ENCODE data around the gene CERK. TPM values are rescaled to one million over a fixed set of nuclear protein-coding genes. Genes with fewer than 3 reads are reported as not detected.

The CERK gene
- total and polyA plus RNA-seq, 2 of the 13 experiments (the other 11 are each of a cell fraction or from before 2014, with no cell fraction given): 40.3 to 41.9 TPM

GRCh38 chr22:46672731-46673130 is 65.3 kb downstream of the CERK start:
- ChIA-PET POLR2A (no interaction called here), CTCF (ENCODE audit: low intra/inter-chr PET ratio, low total read pairs) (no interaction called here)
- H3K4me1 ChIP-seq (ENCODE audit: insufficient read depth, low read length): no peaks in the 10 kb centered on the region
- no peak overlapping the region for H3K9ac ChIP-seq (ENCODE audit: insufficient read depth, low read depth, low read length)
- no peaks in the 10 kb centered on the region for H3K9me3 ChIP-seq (ENCODE audit: low read length)
- intact Hi-C loops (cut with micrococcal nuclease; ENCODE audit: unreplicated experiment): no loop called here
- H3K4me3 ChIP-seq (replicated peaks in 1 of 3; ENCODE audit: insufficient read depth in 1 of 3, low read depth in 2 of 3, low read length in 3 of 3): no peak overlapping the region
- ATAC-seq: no peak
- in situ Hi-C loops (cut with HindIII; ENCODE audit: extremely low pct_ligation_motif_present, low pct_unique_long_range_greater_than_20kb): loop anchor here (25.0 kb wide), 1 partner anchor 110 kb away; no protein-coding TSS in a partner anchor
- no peak overlapping the region for H3K27ac ChIP-seq (ENCODE audit: extremely low read length, insufficient read depth, low read length)
- no peak overlapping the region for H3K4me2 ChIP-seq (ENCODE audit: low read depth, low read length)
- DNase-seq (ENCODE audit: low spot score): no peak
- TF ChIP-seq CC2D1A (CRISPR knock-in tag; IDR thresholded peaks at IDR 0.05) (no peak), FOXM1 (CRISPR knock-in tag; IDR thresholded peaks at IDR 0.05) (no peak), HOXA7 (CRISPR knock-in tag; IDR thresholded peaks at IDR 0.05) (no peak), ZSCAN30 (CRISPR knock-in tag; IDR thresholded peaks at IDR 0.05) (no peak), ZNF274 (CRISPR knock-in tag; IDR thresholded peaks at IDR 0.05) (no peak), PRDM15 (CRISPR knock-in tag; IDR thresholded peaks at IDR 0.05) (no peak), DR1 (CRISPR knock-in tag; IDR thresholded peaks at IDR 0.05) (no peak), ZMYM2 (CRISPR knock-in tag; IDR thresholded peaks at IDR 0.05) (no peak), HES4 (CRISPR knock-in tag; IDR thresholded peaks at IDR 0.05; ENCODE audit: borderline replicate concordance) (no peak), RBAK (CRISPR knock-in tag; IDR thresholded peaks at IDR 0.05) (no peak), TCF12 (IDR thresholded peaks at IDR 0.05) (no peak), TCF12 (CRISPR knock-in tag; IDR thresholded peaks at IDR 0.05) (no peak)
- TF ChIP-seq, protein P1, sequence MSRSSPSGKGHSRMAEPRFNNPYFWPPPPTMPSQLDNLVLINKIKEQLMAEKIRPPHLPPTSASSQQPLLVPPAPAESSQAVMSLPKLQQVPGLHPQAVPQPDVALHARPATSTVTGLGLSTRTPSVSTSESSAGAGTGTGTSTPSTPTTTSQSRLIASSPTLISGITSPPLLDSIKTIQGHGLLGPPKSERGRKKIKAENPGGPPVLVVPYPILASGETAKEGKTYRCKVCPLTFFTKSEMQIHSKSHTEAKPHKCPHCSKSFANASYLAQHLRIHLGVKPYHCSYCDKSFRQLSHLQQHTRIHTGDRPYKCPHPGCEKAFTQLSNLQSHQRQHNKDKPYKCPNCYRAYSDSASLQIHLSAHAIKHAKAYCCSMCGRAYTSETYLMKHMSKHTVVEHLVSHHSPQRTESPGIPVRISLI (CRISPR knock-in tag; IDR thresholded peaks at IDR 0.05; ENCODE audit: borderline replicate concordance): no peak
- TF ChIP-seq, protein P2, sequence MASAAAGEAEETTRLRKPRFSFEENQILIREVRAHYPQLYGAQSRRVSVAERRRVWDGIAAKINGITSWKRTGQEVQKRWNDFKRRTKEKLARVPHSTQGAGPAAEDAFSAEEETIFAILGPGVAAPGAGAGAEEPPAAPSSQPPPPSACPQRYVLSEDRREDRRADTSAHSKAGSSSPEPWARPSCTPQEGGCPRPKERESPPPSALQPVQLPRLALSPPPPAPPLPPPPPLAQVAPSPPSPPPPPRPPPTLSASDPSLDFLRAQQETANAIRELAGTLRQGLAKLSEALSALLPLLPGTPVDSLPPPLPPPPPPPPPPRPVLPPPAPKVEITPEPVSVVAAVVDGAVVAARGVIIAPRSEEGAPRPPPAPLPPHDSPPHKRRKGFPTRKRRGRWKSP (CRISPR knock-in tag; IDR thresholded peaks at IDR 0.05): no peak
- peaks cover 2% of the 10 kb centered on the region in 2 experiments; a peak in 3 of 5 replicates for H3K36me3 ChIP-seq (replicated peaks in 1 of 2; ENCODE audit: control insufficient read depth in 1 of 2, insufficient read depth in 2 of 2, low read length in 2 of 2)
- 99% methylated on average over 17 of the region's 18 CpGs for WGBS (ENCODE audit: low lambda C conversion rate)
- no peaks in the 10 kb centered on the region for H3K79me2 ChIP-seq (ENCODE audit: insufficient read depth, low read length)
- no TSS peak for BruUV-seq (replicated peaks)
- H4K20me1 ChIP-seq (ENCODE audit: insufficient read depth, low read length): no peaks in the 10 kb centered on the region
- no peaks in the 10 kb centered on the region for H3K27me3 ChIP-seq (ENCODE audit: control insufficient read depth in 1 of 2, insufficient read depth in 2 of 2, low read length in 2 of 2)
- no peak overlapping the region for H2AFZ ChIP-seq (ENCODE audit: low read length)
- FAIRE-seq: no peak

Data from HepG2 (cell line).